IgD-negative memory B cell (primary cell): ENCODE measurements around the gene KRTAP12-3. TPM values are rescaled to one million over a fixed set of nuclear protein-coding genes. Genes with fewer than 3 reads are reported as not detected.
"Not testable (repeated sequence)": the region's sequence is repeated elsewhere in the genome, so short reads cannot be mapped to it uniquely, and the experiment has no call there.

Source experiments
- H3K27ac Mint-ChIP-seq, 3 donors: one replicate each; pipeline ENCODE4 v1.8.0; 2020 to 2022; ENCODE audit warnings: mild to moderate bottlenecking in 3 of 3, mixed read lengths in 3 of 3, moderate library complexity in 1 of 3
- H3K27me3 Mint-ChIP-seq: one replicate; pipeline ENCODE4 v1.8.0; 2021; ENCODE audit warnings: mixed read lengths
- H3K36me3 Mint-ChIP-seq: one replicate; pipeline ENCODE4 v1.8.0; 2020; ENCODE audit warnings: mild to moderate bottlenecking, mixed read lengths
- H3K4me1 Mint-ChIP-seq, 3 donors: one replicate each; pipeline ENCODE4 v1.8.0; 2020 to 2022; ENCODE audit warnings: mixed read lengths in 3 of 3, mild to moderate bottlenecking in 1 of 3
- H3K4me3 Mint-ChIP-seq, 4 donors: one replicate each; pipeline ENCODE4 v1.8.0; 2020 to 2022; ENCODE audit warnings: mild to moderate bottlenecking in 4 of 4, mixed read lengths in 4 of 4, moderate library complexity in 3 of 4
- H3K9me3 Mint-ChIP-seq, 3 donors: one replicate each; pipeline ENCODE4 v1.8.0; 2020 to 2021; ENCODE audit warnings: mixed read lengths in 3 of 3, mild to moderate bottlenecking in 1 of 3
- polyA plus RNA-seq: library from polyadenylated mRNA; unstranded; fragments of 300-500 nt; fragmentation: Illumina TruSeq; gene quantifications from one replicate; pipeline ENCODE4 v1.2.3, GENCODE V29; 2021

KRTAP12-3 gene
- polyA plus RNA-seq, 1 donor from 2014 or later = not detected

DNA sequence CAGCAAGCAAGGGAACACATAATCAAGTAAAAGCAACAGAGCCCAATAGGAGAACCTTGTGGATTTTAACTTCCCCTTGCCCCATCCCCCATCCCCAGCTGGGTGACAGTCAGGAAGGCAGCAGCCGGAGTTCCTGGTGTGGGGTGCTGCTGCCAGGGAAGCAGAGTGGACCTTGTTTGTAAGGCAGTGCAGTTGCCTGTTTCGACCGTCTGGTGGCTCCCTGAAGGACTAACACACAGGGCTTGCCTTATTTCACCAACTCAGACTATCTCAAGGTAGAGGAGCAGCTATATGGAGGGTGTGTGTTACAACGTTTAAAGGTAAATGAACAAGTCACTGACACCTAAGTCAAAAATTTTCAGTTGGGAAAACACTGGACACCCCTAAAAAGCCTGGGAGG is 39.2 kb upstream of the KRTAP12-3 start:
- Mint-ChIP-seq H3K27me3 (peaks cover 2% of the 10 kb centered on the region), H3K4me1 (peaks cover 11 to 17% (median 17%) of the 10 kb centered on the region in 3 donors), H3K36me3 (peaks cover 3% of the 10 kb centered on the region), H3K9me3 (peaks cover 15 to 29% (median 27%) of the 10 kb centered on the region in 3 donors), H3K4me3 (peak overlapping the region in 2 of 4 donors; percentile 56 to 60), H3K27ac (peak overlapping the region; percentile 19 to 85 (median 69))

DNA sequence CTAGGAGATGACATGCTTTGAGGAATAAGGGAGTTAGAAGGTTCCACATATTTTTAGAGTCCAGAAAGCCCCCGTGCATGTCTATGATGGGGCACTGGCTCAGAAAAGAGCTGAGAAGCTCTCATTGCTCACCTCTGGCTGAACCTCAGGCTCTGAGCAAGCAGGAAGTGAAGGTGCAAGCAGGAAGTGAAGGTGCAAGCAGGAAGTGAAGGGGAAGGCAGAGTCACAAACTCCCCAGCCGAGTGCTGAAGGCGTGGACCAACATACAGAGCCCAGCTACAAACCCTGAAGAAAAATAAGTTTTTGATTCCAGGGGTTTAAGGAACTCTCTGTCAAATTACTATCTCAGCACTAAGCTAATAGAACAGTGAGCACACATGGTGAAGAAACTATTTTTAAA is 38.8 kb upstream of the KRTAP12-3 start:
- peak overlapping the region; percentile 19 to 87 (median 85) for H3K27ac Mint-ChIP-seq
- H3K36me3 Mint-ChIP-seq = peaks cover 4% of the 10 kb centered on the region
- peaks cover 11 to 17% (median 17%) of the 10 kb centered on the region in 3 donors for H3K4me1 Mint-ChIP-seq
- H3K9me3 Mint-ChIP-seq = peaks cover 17 to 33% (median 29%) of the 10 kb centered on the region in 3 donors
- H3K4me3 Mint-ChIP-seq = peak overlapping the region in 2 of 4 donors; percentile 56 to 60
- peaks cover 2% of the 10 kb centered on the region for H3K27me3 Mint-ChIP-seq

DNA sequence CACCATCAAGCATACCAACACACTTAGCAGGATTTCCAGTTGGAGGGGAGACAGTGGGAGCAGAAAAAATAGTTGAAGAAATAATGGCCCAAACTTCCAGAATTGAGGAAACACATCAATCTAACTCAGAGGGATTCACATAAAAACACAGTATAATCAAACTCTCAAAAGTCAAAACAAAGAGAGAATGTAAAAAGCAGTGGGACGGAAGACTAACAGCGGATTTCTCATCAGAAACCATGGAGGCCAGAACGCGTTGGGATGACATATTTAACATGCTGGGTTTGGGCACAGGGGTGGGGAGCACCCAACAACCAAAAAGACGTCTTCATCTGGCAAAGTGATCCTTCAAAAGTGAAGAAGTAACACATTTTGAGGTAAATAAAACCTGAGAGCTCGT is 37.8 kb upstream of the KRTAP12-3 start:
- Mint-ChIP-seq H3K4me3 (no peak overlapping the region), H3K27ac (peak overlapping the region in 1 of 3 donors; percentile 85), H3K9me3 (peaks cover 23 to 42% (median 38%) of the 10 kb centered on the region in 3 donors), H3K4me1 (peaks cover 11 to 17% (median 17%) of the 10 kb centered on the region in 3 donors), H3K27me3 (peaks cover 3% of the 10 kb centered on the region), H3K36me3 (peaks cover 4% of the 10 kb centered on the region)

DNA sequence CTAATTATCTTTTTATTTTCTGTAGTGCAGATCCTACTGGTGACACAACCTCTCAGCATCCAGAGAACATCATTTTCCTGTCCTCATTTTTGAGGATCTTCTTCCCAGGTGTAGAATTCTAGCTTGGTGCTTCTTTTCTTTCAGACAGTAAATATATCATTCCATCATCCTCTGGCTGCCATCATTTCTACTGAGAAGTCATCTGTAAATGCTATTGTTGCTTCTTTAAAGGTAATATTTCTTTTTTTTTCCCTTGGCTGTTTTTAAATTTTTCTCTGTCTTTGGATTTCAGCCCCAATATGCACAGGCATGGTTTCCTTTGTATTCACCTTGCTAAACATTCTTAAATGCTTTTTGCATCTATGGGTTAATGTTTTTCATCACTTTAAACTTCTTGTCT is 34.2 kb upstream of the KRTAP12-3 start:
- H3K4me3 Mint-ChIP-seq = peak overlapping the region in 1 of 4 donors; percentile 30
- H3K27me3 Mint-ChIP-seq = peaks cover 12% of the 10 kb centered on the region
- H3K36me3 Mint-ChIP-seq = peaks cover 4% of the 10 kb centered on the region
- H3K4me1 Mint-ChIP-seq = peaks cover 8 to 12% (median 11%) of the 10 kb centered on the region in 3 donors
- H3K27ac Mint-ChIP-seq = no peak overlapping the region
- H3K9me3 Mint-ChIP-seq = peaks cover 23 to 45% (median 43%) of the 10 kb centered on the region in 3 donors

DNA sequence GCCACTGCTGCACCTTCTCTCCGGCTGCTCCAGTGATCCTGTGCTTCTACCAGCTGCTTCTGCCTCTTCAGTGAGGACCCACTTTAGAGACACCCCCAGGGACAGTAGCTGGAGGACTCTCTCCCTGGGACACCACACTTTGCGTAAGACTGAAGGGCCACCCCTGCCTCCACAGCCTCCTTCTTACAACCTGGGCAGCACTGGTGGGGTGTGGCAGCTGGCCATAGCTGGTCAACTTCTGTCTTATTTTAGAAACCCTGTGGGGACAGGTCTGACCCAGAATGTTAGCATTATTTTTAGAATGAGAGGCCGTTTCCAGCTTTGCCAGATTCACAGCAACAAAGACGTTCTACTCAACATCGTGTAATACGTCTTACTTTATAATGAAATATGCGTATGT is 32.0 kb upstream of the KRTAP12-3 start:
- Mint-ChIP-seq H3K36me3 (peaks cover 4% of the 10 kb centered on the region), H3K9me3 (peaks cover 14 to 41% (median 27%) of the 10 kb centered on the region in 3 donors), H3K27me3 (peaks cover 12% of the 10 kb centered on the region), H3K4me3 (no peak overlapping the region), H3K27ac (no peak overlapping the region), H3K4me1 (peaks cover 0 to 4% (median 2%) of the 10 kb centered on the region in 3 donors)

DNA sequence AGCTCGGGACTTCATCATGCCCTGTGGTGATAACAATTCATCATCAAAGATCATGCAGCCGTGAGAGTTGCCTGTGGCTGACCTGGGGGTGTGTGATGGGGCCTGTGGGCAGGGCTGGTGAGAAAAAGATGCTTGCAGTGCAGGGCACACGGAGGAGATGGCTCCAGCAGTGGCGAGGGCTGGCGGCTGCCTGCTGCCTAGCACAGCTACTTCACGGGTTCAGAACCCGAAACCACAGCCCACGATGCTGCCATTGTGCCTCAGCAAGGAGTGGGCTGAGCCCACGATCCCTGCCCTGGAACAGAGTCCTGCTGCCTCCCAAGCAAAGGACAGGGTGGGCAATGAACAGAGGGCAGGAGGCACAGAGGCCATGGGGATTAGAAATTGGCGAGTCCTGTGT is 31.5 kb upstream of the KRTAP12-3 start:
- H3K9me3 Mint-ChIP-seq = peaks cover 13 to 46% (median 29%) of the 10 kb centered on the region in 3 donors

DNA sequence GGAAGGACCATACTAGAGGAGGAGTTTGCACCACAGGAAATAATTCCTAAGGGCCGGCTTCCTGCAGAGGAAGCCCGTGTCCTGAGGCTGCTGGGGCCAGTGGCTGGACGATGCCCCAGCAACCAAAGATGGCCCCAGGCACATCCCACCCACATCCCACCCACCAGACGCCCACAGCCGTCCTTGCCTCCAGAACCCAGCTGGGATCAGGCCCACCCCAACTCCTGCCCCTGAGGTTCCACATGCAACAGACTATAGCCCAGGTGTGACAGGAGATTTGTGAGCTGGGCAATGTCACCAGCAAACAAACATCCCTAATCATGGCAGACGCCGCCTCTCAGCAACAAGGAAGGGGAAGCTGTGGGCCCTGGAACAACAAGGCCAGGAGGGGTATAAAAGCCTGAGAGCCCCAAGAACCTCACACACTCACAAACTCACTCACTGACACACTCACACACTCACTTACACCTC is 31.0 kb upstream of the KRTAP12-3 start, which contains the start of gene KRTAP10-9:
Gene KRTAP10-9, plus strand, starts transcription at position 421 of the 471 bp plus-strand sequence. CDS start 79 bp downstream, outside the sequence.
- H3K27me3 Mint-ChIP-seq = peaks cover 12% of the 10 kb centered on the region
- no peak within 1 kb of the TSS for H3K27ac Mint-ChIP-seq
- H3K4me1 Mint-ChIP-seq = peaks cover 0 to 4% (median 2%) of the 10 kb centered on the region in 3 donors
- peaks cover 8% of the 10 kb centered on the region for H3K36me3 Mint-ChIP-seq
- H3K9me3 Mint-ChIP-seq = peaks cover 14 to 49% (median 32%) of the 10 kb centered on the region in 3 donors
- H3K4me3 Mint-ChIP-seq = no peak within 1 kb of the TSS

More for the DNA sequence above, 31.5 kb upstream of the KRTAP12-3 start:
- peaks cover 12% of the 10 kb centered on the region for H3K27me3 Mint-ChIP-seq
- H3K4me1 Mint-ChIP-seq = peaks cover 0 to 4% (median 2%) of the 10 kb centered on the region in 3 donors
- no peak overlapping the region for H3K27ac Mint-ChIP-seq
- peaks cover 8% of the 10 kb centered on the region for H3K36me3 Mint-ChIP-seq
- no peak overlapping the region for H3K4me3 Mint-ChIP-seq

DNA sequence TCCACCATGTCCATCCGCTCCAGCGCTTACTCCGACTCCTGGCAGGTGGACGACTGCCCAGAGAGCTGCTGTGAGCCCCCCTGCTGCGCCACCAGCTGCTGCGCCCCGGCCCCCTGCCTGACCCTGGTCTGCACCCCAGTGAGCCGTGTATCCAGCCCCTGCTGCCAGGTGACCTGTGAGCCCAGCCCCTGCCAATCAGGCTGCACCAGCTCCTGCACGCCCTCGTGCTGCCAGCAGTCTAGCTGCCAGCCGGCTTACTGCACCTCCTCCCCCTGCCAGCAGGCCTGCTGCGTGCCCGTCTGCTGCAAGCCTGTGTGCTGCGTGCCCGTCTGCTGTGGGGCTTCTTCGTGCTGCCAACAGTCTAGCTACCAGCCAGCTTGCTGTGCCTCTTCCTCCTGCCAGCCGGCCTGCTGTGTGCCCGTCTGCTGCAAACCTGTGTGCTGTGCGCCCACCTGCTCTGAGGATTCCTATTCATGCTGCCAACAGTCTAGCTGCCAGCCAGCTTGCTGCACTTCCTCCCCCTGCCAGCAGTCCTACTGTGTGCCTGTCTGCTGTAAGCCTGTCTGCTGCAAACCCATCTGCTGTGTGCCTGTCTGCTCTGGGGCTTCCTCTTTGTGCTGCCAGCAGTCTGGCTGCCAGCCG is 30.4 kb upstream of the KRTAP12-3 start:
- H3K36me3 Mint-ChIP-seq, H3K4me1 Mint-ChIP-seq, H3K27ac Mint-ChIP-seq, H3K4me3 Mint-ChIP-seq: not testable (repeated sequence)
- Mint-ChIP-seq H3K27me3 (peaks cover 11% of the 10 kb centered on the region), H3K9me3 (peaks cover 14 to 49% (median 35%) of the 10 kb centered on the region in 3 donors)

DNA sequence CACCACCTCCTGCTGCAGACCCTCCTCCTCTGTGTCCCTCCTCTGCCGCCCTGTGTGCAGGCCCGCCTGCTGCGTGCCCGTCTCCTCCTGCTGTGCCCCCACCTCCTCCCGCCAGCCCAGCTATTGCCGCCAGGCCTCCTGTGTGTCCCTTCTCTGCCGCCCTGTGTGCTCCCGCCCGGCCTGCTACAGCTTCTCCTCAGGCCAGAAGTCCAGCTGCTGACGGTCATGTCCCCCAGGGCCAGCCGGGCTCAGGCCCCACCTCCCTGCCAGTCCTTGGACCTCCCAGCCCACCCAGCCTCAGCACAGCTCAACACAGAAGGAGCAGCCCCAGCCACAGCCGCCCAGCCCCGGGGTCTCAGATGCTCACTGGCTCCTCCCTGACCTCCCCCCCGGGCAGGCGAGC is 29.9 kb upstream of the KRTAP12-3 start:
- not testable (repeated sequence) for H3K27ac Mint-ChIP-seq, H3K36me3 Mint-ChIP-seq, H3K4me1 Mint-ChIP-seq, H3K4me3 Mint-ChIP-seq
- Mint-ChIP-seq H3K27me3 (peaks cover 10% of the 10 kb centered on the region), H3K9me3 (peaks cover 11 to 45% (median 36%) of the 10 kb centered on the region in 3 donors)

DNA sequence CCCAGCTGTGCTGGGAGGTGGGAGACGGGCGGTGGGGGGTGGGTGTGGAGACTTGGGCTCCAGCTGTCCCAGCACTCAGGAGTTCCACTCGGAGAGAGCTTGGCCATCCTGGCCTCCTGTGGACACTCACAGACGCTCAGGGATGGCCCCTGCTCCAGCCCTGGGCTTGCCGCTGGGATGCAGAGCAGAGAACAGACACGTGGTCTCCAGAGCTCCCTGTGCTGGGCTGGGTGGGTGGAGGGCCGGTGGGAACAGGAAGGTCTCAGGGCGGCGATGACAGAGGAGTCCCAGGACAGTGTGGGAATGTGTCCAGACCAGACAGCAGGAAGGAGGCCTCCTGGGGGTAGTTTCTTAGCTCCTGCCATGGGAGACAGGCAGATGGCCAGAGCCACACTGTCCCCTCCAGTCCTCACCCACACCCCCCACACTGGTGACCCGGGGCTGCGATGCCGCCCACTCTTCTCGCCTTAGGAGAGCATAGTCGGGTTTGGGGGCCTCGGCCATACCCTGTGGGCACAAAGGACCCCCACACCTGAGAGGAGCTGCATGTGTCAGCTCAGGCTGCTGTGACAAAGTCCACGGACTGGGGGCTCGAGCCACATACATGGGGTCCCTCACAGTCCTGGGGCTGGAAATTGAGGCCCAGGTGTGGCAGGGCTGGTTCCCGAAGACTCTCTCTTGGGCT is 28.9 kb upstream of the KRTAP12-3 start:
- Mint-ChIP-seq H3K36me3 (peaks cover 8% of the 10 kb centered on the region), H3K4me1 (peaks cover 0 to 4% (median 2%) of the 10 kb centered on the region in 3 donors), H3K4me3 (no peak overlapping the region), H3K27me3 (peaks cover 10% of the 10 kb centered on the region), H3K27ac (no peak overlapping the region), H3K9me3 (peaks cover 11 to 41% (median 30%) of the 10 kb centered on the region in 3 donors)

DNA sequence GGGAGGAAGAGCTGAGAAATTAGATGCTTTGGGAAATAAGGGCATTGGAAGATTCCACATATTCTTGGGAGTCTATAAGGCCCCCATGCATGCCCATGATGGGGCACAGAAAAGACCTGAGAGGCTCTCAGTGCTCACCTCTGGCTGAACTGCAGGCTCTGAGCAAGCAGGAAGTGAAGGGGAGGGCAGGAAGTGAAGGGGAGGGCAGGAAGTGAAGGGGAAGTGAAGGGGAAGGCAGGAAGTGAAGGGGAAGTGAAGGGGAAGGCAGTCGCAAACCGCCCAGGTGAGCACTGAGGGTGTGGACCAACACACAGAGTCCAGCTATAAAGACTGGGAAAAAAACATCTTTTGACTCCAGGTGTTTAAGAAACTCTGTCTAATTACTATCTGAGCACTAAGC is 27.3 kb upstream of the KRTAP12-3 start:
- H3K27me3 Mint-ChIP-seq = peaks cover 6% of the 10 kb centered on the region
- H3K4me1 Mint-ChIP-seq = peaks cover 0 to 4% (median 2%) of the 10 kb centered on the region in 3 donors
- H3K4me3 Mint-ChIP-seq = peak overlapping the region in 2 of 4 donors; percentile 5 to 49
- no peak overlapping the region for H3K27ac Mint-ChIP-seq
- H3K9me3 Mint-ChIP-seq = peaks cover 8 to 28% (median 18%) of the 10 kb centered on the region in 3 donors
- H3K36me3 Mint-ChIP-seq = peaks cover 7% of the 10 kb centered on the region

DNA sequence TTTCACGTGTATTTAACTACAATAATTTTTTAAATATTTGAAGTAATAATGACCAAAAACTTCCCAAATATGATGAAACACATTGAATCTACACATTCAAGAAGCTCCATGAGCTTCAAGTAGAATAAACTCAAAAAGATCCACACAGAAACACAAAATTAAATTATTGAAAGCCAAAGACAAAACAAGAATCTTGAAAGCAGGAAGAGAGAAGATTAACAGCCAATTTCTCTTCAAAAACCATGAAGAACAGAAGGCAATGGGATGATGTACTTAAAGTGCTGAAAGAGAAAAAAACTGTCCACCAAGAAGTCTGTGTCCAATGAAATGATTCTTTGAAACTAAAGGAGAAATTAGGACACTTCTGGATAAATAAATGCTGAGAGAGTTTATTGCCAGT is 25.7 kb upstream of the KRTAP12-3 start:
- Mint-ChIP-seq H3K4me1 (peaks cover 0 to 4% (median 2%) of the 10 kb centered on the region in 3 donors), H3K27ac (no peak overlapping the region), H3K4me3 (no peak overlapping the region), H3K9me3 (peaks cover 8 to 28% (median 18%) of the 10 kb centered on the region in 3 donors), H3K27me3 (peaks cover 4% of the 10 kb centered on the region), H3K36me3 (peaks cover 7% of the 10 kb centered on the region)

DNA sequence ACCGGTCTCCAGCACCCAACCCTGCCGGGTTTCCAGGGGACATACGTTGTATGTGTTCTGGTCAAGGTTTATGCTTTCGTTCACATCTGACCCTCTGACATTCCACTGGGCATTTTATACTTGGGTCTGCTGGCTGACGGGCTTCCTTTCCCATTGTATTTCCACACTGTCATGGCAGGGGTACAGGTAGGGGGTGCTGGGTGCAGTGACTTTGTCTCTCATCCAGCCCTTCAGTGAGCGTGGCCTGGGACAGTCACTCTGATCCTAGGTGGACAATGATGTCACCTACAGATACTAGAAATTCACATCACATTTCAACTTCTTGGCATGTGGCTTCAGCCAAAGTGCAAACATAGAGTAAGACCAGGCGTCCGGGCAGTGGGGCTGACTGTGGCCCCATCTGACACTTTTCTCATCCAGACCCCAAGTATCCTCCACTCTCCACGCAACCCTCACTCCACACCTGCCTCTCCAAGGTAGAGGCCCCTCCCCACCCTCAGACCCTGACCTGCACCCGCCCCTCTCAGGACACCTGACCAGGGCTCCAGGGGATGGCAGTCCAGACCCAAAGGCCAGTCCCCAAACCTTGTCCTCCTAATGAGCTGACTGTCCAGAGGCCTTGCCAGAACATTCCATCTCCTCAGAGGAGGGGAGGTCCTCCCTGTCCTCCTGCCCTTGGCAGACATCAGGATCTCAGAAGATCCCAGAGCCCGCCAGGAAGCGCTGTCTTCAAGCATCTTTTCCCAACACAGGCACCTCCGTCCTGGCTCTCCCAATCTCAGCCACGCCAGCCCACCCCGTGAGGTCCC is 21.3 kb upstream of the KRTAP12-3 start:
- Mint-ChIP-seq H3K4me1 (peaks cover 0 to 1% (median 0%) of the 10 kb centered on the region in 3 donors), H3K27ac (no peak overlapping the region), H3K4me3 (no peak overlapping the region), H3K9me3 (peaks cover 10 to 22% (median 13%) of the 10 kb centered on the region in 3 donors), H3K36me3 (peaks cover 3% of the 10 kb centered on the region), H3K27me3 (peaks cover 14% of the 10 kb centered on the region)

DNA sequence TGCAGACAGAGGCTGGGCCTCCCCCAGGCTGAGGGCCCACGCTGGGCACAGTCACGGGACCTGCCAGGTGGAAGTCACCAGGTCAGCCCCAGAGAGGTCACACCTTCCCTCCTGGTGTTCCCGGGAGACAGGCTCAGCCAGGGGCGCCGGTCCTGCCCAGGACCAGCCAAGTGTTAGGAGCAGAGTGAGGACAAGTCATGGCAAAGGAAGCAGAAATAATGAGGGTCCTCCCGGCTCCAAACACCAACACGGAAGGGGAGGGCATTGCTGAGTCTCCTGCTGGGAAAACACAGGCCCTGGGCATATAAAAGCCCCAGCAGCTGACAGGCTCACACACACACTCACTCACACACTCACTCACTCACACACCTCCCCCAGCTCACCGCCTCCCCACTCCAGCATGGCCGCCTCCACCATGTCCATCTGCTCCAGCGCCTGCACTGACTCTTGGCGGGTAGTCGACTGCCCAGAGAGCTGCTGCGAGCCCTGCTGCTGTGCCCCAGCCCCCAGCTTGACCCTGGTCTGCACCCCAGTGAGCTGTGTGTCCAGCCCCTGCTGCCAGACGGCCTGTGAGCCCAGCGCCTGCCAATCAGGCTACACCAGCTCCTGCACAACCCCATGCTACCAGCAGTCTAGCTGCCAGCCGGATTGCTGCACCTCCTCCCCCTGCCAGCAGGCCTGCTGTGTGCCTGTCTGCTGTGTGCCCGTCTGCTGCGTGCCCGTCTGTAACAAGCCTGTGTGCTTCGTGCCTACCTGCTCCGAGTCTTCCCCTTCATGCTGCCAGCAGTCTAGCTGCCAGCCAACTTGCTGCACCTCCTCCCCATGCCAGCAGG is 20.5 kb upstream of the KRTAP12-3 start, which contains the start of gene KRTAP10-10:
Gene KRTAP10-10, plus strand, starts transcription at position 339 of the 833 bp plus-strand sequence. Its CDS starts 62 bp downstream, at position 401.
- Mint-ChIP-seq H3K36me3 (peaks cover 3% of the 10 kb centered on the region), H3K9me3 (peaks cover 3 to 17% (median 11%) of the 10 kb centered on the region in 3 donors)

More for the DNA sequence above, 20.5 kb upstream of the KRTAP12-3 start, which contains the start of gene KRTAP10-10:
- no peak within 1 kb of the TSS for H3K4me3 Mint-ChIP-seq
- H3K27ac Mint-ChIP-seq = no peak within 1 kb of the TSS
- H3K4me1 Mint-ChIP-seq = peaks cover 0 to 1% (median 0%) of the 10 kb centered on the region in 3 donors
- peaks cover 14% of the 10 kb centered on the region for H3K27me3 Mint-ChIP-seq
